Epithelial cell of esophagus (primary cell): ENCODE data around the gene FOXN1.

ENCODE experiments used
- DNase-seq: peaks from one replicate; pipeline ENCODE4 v3.0.0; 2010; ENCODE audit warnings: low read depth
- H3K4me3 ChIP-seq: 2 replicates; pipeline ENCODE4 v1.5.1; 2011; ENCODE audit warnings: mild to moderate bottlenecking, low read length, control low read depth
- TF ChIP-seq, protein P1 (sequence below): IDR thresholded peaks from 2 replicates; pipeline ENCODE4 v1.5.1; 2011; ENCODE audit warnings: low read depth, mild to moderate bottlenecking, low read length, control low read depth, inconsistent platforms; ENCODE audit not compliant: insufficient read depth; ENCODE audit errors: missing control alignments

The FOXN1 gene

DNA sequence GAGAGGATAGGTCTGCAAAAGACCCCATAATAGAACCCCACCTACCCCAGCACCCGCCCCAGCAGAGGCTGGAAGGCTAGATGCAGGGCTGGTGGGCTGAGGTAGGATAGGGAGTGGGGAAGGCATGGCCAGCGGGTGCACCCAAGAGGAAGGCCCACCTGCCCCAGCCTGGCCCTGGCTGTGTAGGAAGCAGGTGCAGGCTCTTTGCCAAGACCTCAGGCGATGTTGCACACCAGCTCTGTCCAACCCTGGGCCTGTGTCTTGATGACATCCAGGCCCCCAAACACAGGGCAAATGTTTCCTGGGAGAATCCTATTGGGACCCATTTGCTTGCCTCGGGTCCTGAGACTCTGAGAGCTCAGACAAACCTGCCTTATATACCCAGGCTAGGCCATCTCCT lies 34.1 kb downstream of the FOXN1 start:
- TF ChIP-seq, protein P1, sequence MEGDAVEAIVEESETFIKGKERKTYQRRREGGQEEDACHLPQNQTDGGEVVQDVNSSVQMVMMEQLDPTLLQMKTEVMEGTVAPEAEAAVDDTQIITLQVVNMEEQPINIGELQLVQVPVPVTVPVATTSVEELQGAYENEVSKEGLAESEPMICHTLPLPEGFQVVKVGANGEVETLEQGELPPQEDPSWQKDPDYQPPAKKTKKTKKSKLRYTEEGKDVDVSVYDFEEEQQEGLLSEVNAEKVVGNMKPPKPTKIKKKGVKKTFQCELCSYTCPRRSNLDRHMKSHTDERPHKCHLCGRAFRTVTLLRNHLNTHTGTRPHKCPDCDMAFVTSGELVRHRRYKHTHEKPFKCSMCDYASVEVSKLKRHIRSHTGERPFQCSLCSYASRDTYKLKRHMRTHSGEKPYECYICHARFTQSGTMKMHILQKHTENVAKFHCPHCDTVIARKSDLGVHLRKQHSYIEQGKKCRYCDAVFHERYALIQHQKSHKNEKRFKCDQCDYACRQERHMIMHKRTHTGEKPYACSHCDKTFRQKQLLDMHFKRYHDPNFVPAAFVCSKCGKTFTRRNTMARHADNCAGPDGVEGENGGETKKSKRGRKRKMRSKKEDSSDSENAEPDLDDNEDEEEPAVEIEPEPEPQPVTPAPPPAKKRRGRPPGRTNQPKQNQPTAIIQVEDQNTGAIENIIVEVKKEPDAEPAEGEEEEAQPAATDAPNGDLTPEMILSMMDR = no peak
- no peak overlapping the region for H3K4me3 ChIP-seq
- no peak for DNase-seq

DNA sequence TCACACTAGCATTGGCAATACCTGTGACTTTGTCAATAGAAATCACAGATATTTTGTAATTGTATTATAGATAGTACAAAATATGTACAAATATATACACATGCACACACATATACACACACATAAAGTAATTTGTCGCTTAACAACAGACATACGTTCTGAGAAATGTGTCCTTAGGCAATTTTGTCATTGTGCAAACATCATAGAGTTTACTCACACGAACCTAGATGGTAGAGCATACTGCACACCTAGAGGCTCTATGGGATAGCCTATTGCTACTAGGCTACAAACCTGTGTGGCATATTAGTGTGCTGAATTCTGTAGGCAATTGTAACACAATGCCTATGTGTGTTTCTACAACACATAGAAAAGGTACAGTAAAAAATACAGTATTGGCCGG lies 35.3 kb downstream of the FOXN1 start:
- TF ChIP-seq, protein P1 = no peak
- no peak overlapping the region for H3K4me3 ChIP-seq
- peak; percentile 55 for DNase-seq

DNA sequence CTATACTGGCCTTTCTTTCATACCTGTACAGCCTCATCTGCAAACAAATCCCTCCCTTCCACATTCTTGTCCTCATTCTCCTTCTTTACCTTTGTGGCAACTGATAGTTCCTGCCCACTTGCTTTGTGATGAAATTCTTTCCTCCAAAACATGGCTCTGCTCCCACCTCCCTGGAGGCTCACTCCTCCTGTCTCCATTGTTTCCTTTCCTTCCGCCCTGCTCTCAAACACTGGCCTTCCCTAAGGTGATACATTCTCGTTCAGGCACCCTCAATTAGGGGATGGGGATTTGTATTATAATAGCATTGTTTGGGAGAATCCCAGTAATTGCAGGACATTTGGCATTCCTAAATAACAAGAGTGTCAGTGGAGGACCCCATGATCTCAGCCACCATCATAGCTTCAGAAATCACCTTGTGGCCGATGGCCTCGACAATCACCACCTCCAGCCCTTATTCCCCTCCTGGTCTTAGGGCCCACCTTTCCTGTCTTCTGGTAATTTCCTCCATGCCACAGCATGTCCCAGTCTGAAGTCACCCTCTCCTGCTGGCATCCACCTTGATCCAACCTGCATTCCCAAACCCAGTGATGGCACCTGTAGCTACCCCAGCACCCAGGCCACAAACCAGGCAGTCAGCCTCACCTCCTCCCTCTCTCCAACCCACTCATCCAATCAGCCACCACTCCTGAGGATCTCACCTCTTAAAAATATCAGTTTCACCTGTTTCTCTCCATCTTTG lies 38.4 kb downstream of the FOXN1 start:
- no peak for DNase-seq
- no peak overlapping the region for H3K4me3 ChIP-seq
- TF ChIP-seq, protein P1 = no peak

DNA sequence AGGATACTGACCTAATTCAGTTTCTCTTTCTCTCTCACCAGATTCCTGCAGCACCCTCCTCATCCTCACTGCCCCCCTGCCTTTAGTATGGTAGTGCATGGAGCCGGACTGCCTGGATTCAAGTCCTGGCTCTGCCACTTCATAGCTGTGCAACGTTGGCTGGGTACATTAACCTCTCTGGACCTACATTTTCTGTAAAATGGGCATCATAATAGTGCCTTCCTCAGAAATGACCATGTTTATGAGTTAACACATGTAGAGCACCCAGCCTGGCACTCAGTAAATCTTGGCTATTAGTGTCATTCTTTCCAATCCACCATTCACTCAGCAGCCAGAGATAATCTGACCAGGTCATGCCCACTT lies 39.0 kb downstream of the FOXN1 start:
- no peak overlapping the region for H3K4me3 ChIP-seq
- no peak for DNase-seq
- TF ChIP-seq, protein P1 = no peak

DNA sequence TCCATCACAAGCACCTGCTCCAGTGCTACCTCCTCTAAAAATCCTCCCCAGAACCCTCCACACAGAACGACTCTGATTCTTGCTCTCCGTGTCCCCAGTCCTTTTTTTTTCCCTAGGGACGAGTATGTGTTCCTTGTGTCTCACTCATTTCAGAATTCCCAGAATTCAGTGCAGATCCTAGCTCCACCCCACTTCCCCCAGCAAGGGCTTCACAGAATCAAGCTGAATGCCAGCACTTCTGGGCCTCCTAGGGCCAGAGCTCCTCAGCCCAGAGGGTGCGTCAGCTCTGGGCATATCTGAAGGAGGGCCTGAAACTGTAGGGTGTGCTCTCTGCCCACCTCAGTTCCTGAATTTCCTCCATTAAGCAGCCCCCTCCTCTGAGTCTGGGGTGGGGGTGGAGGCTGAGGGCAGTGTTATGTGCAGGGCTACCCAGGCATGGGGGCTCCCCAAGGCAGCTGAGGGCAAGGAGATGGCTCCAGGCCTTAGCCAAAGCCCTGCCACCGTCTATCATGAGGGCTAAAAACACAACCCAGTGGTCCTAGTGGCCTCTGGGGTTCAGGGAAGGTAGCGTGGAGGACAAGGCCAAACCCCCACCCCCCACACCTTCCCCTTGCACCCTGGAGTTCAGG lies 39.8 kb downstream of the FOXN1 start:
- no peak for DNase-seq
- no peak overlapping the region for H3K4me3 ChIP-seq
- TF ChIP-seq, protein P1 = no peak

DNA sequence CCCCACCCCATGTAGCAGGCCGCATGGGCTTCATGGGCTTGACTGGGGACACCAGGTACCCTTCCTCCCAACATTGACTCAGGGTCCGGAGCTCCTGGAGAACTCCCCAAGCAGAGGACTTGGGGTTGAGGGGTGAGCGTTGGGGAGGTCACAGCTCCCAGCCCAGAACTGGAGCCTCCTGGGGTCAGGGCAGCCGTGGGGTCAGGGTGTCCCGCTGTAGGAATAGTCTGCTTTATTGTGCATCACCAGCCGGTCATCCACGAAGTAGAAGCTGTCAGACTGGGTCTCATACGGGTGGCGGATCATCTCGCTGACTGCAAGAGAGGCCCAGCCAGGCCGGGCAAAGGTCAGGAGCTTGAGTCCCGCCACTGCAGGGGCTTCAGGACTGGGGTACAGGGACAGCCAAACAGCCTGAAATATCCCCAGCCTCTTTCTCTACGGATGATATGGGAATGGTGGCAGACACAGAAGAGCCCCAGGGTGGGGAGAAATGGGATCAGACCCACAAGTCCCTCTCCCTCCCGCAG lies 41.0 kb downstream of the FOXN1 start:
- no peak overlapping the region for H3K4me3 ChIP-seq
- no peak for DNase-seq
- TF ChIP-seq, protein P1 = no peak
